Stimulated activated CD8-positive, alpha-beta memory T cell treated with anti-CD3 and anti-CD28 coated beads, Interleukin-4, amount 100 ng/mL, for 4 hours (primary cell): ENCODE data around the gene SPIRE1.
"Not testable (repeated sequence)": the region's sequence is repeated elsewhere in the genome, so short reads cannot be mapped to it uniquely, and the experiment has no call there.

Experiments used
- DNase-seq, 2 donors: peaks; one replicate each; pipeline ENCODE4 v3.0.0-alpha.2; 2020; ENCODE audit warnings: low read depth in 2 of 2, low spot score in 1 of 2

SPIRE1 gene

DNA sequence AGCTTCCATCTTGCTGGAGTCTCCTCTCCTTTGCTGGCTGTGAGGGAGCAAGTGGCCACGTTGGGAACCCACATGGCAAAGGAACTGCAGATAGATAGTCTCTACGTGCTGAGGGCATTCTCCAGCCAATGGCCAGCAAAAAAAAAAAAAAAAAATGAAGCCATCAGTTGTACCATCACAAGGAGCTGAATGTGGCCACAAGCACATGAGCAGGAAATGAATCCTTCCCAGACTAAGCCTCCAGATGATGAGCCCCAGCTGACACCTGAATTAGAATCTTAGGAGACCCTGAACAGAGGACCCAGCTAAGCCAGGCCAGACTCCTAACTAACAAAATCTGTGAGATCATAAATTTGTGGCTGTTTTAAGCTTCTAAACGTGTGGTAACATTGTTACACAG, 57.9 kb downstream of the SPIRE1 start:
- no peak for DNase-seq

DNA sequence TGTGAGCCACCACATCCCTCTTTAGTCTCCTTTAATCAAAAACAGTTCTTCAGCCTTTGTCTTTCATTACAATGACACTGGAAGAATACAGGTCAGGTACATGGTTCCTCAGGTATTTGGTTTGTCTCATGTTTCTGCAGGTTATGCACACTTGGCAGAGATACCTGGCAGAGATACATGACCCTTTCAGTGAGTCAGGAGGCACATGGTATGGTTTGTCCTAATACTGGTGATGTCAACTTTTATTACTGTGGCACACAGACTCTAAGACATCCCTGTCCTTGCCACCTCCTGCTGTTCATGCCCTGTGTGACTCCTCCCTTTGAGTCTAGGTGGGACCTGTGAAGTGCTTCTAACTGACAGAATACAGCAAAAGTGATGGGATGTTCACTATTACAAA, 58.4 kb downstream of the SPIRE1 start:
- no peak for DNase-seq

DNA sequence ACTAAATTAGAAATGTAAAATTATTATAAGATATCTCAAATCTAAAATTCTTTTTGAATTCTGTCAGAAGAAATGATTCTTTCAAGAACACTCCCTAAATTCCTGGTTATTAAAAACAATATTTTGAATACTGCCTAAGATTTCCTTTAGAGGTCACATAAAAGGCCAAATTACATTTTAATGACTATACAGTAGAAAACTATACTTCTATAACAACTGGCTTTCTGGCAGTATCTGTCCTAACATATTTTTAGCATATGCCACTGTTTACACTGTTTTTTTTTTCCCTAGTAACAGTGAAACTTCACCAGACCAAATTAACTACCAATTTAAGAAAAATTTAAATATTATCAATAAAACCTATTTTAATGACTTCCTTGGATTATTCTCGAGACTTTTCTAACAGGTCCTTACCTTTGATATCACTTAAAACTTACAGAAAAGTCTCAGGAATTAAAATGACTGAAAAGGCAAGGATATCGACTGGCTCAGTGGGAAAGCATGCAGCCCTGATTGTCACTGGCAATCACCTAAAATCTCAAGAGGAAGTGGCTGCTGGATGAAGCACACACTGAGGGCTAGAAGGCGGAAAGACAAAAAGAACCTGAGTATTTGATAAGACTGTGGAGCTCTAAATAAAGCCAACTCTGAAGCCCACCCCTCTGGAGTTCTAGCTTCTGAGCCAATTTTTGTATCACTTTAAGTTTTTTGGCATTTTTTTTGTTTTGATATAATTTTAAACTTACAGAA, 59.6 kb downstream of the SPIRE1 start:
- DNase-seq = no peak

DNA sequence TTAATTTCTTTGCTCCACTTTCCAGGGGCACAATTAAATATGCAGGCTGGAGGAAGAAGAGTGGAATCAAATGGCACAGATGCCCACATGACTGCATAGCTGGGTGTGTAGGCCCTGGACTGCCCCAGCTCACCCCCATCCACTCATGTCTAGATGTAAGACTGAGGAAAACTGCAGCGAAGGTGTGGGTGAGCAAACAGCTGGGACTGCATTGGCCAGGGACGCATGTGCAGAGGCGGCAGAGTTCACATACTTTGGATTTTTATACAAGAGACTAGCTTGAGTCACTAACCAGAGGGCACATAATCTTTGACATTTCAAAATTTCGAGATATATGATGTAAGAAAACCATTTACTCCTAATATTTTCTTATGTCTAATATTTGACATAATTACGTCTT, 60.1 kb downstream of the SPIRE1 start:
- no peak for DNase-seq

DNA sequence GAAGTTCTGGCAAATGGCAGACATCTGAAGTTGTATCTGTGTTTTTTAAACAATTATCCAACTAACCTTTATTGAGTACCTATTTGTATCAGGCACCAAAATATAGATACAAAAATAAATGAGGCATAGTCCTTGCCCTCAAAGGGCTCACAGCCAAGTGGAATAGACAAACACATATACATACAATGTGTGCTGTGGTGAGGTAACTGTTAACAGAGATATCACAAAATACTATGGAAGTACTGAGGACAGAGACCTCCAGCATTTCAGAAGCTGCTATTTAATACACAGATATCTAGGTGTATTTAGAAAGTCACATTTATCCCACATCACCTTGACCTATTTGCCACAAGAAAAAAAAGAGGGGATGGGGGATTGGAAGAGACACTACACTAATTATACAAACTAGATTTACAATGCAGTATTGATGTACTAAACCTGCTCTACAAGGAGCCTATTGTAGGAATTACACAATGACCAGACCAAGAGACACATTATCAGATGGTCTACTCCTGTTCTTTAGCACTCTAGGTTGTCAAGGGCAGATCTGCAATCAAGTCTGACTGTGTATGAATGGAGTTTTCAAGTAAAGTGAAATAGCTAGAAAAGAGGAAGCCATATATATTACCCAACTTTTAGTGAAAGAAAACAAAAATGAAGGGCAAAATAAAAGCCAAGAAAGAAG, 62.2 kb downstream of the SPIRE1 start:
- DNase-seq = no peak

DNA sequence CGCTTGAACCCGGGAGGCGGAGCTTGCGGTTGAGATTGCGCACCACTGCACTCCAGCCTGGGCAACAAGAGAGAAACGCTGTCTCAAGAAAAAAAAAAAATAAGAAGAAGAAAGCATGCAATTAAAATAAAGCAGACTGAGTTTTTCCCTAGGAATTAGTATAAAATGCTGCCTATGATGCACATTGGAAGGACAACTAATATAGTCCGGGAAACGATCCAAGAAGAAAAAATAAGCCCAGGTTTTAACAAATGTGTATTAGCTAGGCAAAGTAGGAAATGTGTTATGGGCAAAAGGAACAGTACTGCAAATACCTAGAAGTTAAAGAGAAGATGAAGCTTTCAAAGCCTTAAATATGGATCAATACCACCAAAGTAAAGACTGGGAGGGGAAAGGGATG, 64.0 kb downstream of the SPIRE1 start:
- no peak for DNase-seq

DNA sequence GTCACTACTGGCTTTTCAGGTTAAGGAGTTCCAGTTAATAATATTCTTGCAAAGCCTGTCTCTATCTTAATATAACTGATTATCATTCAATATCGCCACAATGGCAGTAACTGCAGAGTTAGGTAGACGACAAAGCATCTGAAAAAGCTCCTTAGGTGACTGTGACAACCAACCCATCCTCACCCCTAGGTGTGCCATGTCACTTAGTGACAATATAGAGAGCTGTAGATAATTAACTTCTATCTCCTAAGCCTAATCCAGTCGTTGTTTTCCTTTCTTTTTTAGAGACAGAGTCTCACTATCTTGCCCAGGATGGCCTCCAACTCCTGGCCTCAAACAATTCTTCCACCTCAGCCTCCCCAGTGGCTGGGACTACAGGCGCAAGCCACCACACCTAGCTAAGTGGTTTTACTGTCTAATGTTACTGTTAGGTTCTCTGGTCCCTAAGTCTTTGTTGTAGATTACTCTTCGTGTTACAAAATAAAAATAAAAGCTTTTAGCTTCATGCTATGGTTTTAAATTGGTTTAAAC, 65.2 kb downstream of the SPIRE1 start:
- DNase-seq = no peak

DNA sequence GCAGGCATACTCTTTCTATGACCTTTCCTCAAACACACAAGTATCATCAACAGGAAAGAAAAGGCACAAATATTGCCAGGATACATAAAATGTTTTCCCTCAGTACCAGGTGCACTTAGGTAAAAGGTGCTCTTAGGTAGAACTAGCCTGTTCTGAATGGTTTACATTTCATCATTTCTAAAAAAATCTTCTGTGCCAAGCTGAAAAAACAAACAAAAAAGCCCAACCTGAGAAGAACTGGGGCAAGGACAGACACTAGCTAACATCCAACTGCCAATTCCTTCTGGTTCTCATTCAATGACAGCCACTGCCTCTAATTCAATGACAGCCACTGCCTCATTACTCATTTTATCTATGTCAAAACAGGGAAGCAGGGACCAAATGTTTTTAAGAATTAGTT, 68.5 kb downstream of the SPIRE1 start:
- no peak for DNase-seq

DNA sequence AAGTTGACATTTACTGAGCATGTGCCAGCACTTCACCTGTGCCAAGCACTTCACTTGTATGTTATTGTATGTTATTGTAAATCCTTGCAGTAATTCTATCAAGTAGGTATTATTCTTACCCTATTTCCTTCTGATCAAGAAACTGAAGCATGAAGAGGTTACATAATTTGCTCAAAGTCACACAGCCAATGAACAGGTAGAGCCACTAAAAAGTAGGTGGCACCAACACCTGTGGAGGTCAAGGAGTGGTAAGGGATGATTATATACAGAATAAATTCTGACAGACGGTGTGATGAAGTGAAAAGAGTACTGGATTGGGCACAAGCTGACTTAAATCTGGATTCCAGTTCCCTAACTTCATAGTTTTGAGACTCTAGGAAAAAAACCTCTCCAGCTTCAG, 71.0 kb downstream of the SPIRE1 start:
- no peak for DNase-seq

DNA sequence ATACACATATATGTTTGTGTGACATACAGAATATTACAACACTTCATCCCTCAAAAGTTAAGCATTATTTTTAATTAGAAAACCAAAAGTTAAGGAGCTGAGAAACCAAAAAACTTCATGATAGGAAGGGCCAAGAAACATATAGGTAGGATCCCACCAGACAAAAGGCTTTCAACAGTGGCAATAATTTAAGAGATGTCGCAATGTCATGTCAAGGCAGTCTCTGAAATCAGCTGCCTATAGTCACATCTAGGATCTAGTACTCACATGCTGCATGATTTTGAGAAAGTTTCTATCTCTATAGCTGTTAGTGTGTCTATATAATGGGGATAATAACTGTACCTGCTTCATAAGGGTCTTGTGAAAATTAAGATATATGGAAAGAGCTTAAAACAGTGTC, 72.7 kb downstream of the SPIRE1 start:
- DNase-seq = no peak

DNA sequence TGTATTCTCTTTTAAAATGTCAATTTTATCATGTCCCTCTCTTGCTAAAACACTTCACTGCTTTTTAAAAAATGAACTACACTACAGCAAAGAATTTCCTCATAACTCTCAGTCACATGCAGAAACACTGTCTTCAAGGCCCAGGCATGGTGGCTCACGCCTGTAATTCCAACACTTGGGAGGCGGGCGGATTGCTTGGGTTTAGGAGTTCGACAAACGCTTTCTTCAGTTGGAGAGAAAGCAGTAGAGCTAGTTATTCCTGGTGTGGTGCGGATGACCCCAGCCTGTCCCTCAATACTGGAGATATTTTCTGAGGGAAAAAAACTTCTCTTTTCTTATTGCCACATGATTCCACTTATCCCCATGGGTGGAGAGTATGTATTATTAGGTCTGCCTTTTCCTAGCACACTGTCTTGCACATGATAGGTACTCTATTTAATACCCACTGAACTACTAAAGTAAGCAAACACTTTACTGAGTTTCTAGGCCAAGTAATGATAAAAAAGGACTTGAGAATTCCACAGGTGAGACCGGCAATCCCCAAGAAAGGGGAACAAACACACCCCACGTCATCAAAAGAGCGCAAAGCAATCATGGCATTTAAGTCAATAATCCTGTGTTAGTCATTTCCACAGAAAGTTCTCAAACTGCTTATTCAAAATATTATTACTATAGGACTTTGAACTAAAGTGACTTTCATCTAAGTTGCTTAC, 77.1 kb downstream of the SPIRE1 start:
- no peak for DNase-seq

DNA sequence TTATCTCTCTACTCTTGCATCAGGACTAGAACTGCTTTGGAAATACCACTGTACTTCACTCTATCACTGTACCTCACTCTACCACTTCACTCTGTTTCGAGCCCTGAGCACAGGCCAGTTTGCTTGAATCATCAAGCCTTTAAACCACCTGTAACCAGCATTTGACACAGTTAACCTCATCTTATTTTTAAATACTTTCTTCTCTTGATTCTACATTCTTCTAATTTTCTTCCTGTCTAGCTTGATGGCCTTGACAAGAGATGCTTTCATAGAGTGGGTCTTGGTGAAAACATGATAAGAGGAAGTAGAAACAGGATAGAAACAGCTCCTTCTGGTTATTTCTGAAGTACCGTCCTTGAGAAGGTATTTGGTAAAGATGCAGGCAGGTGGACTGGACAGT, 78.1 kb downstream of the SPIRE1 start:
- no peak for DNase-seq

DNA sequence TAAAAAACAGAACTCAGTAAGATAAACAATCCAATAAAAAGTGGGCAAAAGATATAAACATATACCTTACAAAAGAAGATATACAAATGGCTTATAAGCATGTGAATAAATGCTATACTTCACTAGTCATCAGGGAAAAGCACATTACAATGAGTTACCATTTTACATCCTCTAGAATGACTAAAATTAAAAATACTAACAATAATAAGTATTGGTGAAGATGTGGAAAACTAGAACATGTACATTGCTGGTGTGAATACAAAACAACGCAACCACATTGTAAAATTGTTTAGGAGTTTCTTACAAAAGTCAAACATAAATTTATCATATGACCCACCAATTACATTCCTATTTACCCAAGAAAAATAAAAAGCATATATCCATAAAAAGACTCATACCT, 80.1 kb downstream of the SPIRE1 start:
- DNase-seq = no peak

DNA sequence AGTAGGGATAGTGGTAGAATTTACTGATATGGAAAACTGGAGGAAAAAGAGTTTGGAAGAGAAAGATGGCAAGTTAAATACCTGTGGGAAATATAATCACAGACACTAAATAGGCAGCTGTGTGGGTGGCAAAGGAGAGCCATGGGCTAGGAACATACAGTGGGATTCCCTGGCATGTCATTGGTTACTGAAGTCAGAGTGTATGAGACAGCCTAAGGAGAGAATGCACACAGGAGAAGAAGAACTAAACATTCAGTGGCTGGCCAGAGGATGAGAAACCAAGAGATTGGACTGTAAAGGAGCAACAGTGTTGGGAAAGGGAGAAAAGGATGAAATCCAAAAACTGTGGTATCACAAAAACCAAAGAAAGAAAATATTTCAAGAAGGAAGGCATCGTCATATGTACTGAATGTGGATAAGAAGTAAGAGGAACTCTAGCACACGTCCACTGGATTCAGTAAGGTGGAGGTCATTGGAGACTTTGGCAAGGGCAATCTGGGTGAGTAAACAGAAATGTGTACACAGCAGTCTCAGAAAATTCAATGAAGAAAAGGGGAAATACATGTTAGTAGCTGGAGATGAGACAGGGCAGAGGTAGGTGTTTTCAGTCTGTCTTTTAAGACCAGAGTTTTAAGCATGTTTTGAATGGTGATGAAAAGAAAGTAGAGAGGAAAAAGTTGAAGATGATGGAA, 83.3 kb downstream of the SPIRE1 start:
- DNase-seq = no peak

DNA sequence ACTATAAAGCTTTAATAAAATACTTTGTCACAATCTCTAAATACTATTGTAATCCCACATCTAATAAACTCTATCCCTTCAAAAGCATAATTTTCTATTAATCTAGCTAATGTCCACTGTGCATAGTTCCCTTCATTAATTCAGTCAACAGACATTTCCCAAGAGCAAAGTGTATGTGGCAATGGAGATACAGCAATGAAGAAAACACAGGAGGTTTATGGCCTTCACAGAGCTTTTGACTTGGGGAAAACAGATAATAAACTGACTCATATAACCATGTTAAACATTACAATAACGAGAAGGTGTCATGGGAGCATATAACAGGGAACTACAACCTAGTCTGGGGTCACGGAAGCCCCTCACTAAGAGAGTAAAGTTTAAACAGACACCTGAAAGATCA, 86.3 kb downstream of the SPIRE1 start:
- DNase-seq = no peak

DNA sequence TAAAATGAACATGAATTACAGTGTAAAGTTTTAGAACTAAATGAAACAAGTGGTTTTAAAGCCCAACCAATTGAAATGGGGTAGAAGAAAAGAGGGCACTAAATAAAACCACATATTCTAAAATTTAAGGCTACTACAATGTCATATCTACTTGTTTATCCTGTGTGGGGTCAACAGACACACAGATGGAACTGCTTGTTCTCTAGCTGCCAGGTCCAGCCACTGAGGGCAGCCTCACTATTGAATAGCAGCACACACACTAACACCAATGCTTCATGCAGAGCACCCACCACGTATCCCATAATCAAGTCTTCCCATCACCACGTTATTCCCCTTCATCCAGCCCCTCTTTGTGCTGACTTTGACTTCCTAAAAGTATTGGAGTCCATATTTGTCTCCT, 88.1 kb downstream of the SPIRE1 start:
- DNase-seq = no peak

DNA sequence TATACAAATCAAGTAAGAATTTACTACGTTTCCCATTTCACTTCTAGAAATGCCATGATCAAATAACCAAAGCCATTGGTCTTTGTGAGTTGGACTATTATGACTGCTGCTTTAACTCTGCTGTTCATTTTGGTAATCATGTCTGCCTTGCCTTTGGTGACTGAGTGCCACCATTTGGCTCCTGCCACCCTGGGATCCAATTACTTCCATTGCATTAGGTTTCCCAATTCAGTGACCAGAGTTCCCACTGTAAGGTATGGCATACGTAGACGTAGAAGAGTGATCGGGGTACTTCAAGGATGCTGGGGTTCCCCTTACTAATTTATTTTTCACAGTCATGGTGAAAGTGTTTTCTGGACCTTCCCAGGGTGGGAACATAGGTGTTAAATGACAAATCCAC, 90.1 kb downstream of the SPIRE1 start:
- DNase-seq = no peak

DNA sequence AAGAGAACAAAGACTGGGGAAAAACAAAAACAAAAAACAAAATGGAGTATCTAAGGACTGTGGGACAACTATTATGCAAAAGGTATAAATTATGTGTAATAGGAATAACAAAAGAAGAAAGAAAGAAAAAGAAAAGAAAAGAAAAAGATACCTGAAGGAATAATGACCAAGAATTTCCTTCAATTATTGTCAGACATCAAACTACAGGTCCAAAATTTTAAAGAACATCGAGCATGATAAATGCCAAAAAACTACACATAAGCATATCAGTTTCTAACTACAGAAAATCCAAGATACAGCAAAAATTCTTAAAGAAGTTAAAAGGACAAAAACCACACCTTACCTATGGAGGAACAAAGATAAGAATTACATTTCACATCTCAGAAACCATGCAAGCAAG, 93.0 kb downstream of the SPIRE1 start:
- DNase-seq = no peak

DNA sequence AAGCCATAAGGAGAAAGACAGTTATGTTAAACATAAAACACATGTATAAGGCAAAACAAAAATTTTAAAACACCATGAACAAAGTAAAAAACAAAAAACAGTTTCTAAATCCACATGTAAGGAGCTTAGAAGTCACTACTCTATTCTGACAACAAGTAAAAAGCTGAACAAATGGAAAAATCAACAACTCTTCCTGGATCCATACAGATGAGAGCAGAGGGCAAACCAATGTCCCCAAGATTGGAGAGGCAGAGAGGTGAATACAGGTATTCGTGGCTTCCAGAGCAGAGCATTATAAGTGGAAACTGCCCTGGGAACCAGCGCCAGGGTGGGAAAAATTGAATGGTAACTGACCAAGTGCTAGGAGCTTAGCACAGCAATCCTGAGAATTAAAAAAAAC, 93.5 kb downstream of the SPIRE1 start:
- no peak for DNase-seq

DNA sequence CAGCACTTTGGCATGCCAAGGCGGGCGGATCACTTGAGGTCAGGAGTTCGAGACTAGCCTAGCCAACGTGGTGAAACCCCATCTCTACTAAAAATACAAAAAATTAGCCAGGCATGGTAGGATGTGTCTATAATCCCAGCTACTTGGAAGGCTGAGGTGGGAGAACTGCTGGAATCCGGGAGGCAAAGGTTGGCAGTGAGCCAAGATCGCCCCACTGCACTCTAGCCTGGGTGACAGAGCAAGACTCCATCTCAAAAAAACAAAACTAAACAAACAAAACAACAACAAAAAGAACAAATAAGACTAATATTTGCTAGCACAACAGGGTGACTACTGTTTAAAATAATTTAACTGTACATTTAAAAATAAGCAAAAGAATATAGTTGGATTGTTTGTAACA, 97.3 kb downstream of the SPIRE1 start:
- not testable (repeated sequence) for DNase-seq

DNA sequence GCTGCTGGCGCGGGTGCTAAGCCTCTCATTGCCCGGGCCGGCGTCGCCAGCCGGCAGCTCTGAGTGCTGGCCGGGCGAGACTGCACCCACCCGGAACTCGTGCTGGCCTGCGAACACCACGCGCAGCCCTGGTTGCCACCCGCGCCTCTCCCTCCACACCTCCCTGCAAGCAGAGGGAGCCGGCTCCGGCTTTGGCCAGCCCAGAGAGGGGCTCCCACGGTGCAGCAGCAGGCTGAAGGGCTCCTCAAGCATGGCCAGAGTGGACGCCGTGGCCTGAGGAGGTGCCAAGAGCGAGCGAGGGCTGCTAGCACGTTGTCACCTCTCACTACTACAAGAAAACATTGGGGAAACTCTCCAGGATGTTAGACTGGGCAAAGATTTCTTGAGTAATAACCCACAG, 98.6 kb downstream of the SPIRE1 start:
- DNase-seq = no peak
